Transverse colon (tissue), 4 donors: ENCODE measurements around the gene GABBR2.

Experiments
- EP300 ChIP-seq: sonication (generic); formaldehyde crosslinking; IDR thresholded peaks from one replicate; pipeline ENCODE4 v1.6.1; 2017; ENCODE audit warnings: antibody characterized with exemption, low read depth
- POLR2A ChIP-seq: fragments of 450-650 bp; IDR thresholded peaks from one replicate; pipeline ENCODE4 v1.6.1; 2016; ENCODE audit warnings: antibody characterized with exemption, mild to moderate bottlenecking, moderate library complexity
- POLR2AphosphoS5 ChIP-seq, 3 donors: sonication (generic); formaldehyde crosslinking; IDR thresholded peaks; one replicate each; pipeline ENCODE4 v1.6.1; 2016; ENCODE audit warnings: antibody characterized with exemption in 3 of 3
- TF ChIP-seq, protein P1 (sequence below), 5 experiments: fragments of 200-600 bp in 3 of 5; fragments of 450-650 bp in 2 of 5; sonication (generic) in 3 of 5; IDR thresholded peaks; 1 replicate in 2 of 5; 2 replicates in 3 of 5; pipeline ENCODE4 v1.5.1; 2016 to 2017; ENCODE audit warnings: antibody characterized with exemption in 5 of 5, inconsistent platforms in 3 of 5, mild to moderate bottlenecking in 2 of 5, moderate library complexity in 1 of 5

- no peak for TF ChIP-seq POLR2A
- TF ChIP-seq, protein P1, sequence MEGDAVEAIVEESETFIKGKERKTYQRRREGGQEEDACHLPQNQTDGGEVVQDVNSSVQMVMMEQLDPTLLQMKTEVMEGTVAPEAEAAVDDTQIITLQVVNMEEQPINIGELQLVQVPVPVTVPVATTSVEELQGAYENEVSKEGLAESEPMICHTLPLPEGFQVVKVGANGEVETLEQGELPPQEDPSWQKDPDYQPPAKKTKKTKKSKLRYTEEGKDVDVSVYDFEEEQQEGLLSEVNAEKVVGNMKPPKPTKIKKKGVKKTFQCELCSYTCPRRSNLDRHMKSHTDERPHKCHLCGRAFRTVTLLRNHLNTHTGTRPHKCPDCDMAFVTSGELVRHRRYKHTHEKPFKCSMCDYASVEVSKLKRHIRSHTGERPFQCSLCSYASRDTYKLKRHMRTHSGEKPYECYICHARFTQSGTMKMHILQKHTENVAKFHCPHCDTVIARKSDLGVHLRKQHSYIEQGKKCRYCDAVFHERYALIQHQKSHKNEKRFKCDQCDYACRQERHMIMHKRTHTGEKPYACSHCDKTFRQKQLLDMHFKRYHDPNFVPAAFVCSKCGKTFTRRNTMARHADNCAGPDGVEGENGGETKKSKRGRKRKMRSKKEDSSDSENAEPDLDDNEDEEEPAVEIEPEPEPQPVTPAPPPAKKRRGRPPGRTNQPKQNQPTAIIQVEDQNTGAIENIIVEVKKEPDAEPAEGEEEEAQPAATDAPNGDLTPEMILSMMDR (IDR thresholded peaks at IDR 0.05) = no peak
- TF ChIP-seq POLR2AphosphoS5 (IDR thresholded peaks at IDR 0.05) = no peak
- TF ChIP-seq EP300 = no peak
Measured at GRCh38 chr9:98550206-98550820, 158.4 kb downstream of the GABBR2 start.
